Measurements from ENCODE around the gene RDH12. TPM values are rescaled to one million over a fixed set of nuclear protein-coding genes. Genes with fewer than 3 reads are reported as not detected.

Gene RDH12
- total and polyA plus RNA-seq, 8 donors, result 0.12 to 1.2 (median 0.54) TPM

DNA sequence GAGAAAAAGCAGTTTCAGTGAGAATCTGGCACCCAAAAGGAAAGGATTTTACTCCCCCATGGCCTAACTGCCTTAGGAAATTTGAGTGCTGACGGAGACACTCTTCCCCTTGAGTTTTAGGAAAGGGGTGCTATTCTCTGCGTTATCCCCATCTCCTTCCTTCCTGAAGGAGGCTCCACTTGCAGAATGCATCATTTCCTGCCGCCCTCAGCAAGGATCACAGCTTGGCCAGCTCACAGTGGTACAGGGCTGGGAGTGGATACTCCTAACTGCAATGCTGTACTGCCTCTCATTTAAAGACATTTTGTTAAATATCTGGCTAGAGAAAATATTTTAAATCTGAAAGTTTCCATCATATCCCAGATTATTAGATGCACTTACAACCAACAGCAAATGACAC, 33.0 kb downstream of the RDH12 start:
- intact Hi-C loops (cut with DNase I), result no loop called here
- no peaks in the 10 kb centered on the region for H3K4me1 ChIP-seq
- no peaks in the 10 kb centered on the region for H3K9me3 ChIP-seq
- H3K36me3 ChIP-seq, result no peaks in the 10 kb centered on the region
- ATAC-seq (no peak), DNase-seq (no peak)
- TF ChIP-seq, protein P1, sequence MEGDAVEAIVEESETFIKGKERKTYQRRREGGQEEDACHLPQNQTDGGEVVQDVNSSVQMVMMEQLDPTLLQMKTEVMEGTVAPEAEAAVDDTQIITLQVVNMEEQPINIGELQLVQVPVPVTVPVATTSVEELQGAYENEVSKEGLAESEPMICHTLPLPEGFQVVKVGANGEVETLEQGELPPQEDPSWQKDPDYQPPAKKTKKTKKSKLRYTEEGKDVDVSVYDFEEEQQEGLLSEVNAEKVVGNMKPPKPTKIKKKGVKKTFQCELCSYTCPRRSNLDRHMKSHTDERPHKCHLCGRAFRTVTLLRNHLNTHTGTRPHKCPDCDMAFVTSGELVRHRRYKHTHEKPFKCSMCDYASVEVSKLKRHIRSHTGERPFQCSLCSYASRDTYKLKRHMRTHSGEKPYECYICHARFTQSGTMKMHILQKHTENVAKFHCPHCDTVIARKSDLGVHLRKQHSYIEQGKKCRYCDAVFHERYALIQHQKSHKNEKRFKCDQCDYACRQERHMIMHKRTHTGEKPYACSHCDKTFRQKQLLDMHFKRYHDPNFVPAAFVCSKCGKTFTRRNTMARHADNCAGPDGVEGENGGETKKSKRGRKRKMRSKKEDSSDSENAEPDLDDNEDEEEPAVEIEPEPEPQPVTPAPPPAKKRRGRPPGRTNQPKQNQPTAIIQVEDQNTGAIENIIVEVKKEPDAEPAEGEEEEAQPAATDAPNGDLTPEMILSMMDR (IDR thresholded peaks at IDR 0.05), result no peak
- no peak overlapping the region for H3K4me3 ChIP-seq
- H3K27me3 ChIP-seq, result no peaks in the 10 kb centered on the region
- no peak overlapping the region for H3K27ac ChIP-seq

DNA sequence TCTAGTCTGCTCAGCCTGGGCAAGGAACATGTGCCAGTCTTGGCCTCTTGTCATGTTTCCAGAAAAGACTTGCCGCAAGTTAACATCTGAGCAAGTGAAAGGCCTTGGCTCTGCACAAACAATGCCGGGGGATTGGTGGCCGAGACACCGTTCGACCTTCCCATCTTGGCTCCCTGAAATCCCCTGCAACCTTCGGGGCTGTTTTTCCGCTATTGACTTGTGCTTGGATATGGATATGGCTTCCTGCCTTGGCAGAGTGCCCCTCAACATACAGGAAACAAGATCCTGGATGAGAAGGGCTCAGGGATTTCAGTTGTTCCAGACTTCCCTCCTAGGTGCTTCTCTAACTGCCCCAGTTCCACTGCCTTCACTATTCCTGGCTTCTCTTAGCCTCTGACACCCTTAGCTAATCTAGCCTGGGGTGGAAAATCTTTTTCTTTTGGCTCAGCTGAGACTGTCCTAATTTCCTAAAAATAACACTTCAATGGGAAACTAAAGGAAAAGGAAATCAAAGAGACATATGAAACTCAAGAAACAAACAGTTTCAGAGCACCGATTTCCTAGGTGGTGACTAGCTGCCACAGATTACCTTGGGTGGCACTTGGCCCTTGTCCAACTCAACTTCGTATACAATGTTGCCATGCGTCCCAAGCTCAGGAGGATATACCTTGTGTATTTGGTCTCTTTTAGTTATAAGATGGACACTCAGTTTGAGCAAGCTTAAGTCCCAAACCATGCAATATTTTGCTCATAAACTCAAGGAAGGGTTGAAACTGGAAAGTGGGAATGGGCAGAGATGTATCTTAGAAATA, 33.9 kb downstream of the RDH12 start:
- intact Hi-C loops (cut with DNase I), result no loop called here
- DNase-seq, result no peak
- no peak for ATAC-seq
- Histone ChIP-seq H3K4me1 (no peaks in the 10 kb centered on the region), H3K9me3 (no peaks in the 10 kb centered on the region), H3K27ac (no peak overlapping the region), H3K36me3 (no peaks in the 10 kb centered on the region), H3K27me3 (no peaks in the 10 kb centered on the region), H3K4me3 (no peak overlapping the region)
- TF ChIP-seq, protein P1 (IDR thresholded peaks at IDR 0.05), result no peak

DNA sequence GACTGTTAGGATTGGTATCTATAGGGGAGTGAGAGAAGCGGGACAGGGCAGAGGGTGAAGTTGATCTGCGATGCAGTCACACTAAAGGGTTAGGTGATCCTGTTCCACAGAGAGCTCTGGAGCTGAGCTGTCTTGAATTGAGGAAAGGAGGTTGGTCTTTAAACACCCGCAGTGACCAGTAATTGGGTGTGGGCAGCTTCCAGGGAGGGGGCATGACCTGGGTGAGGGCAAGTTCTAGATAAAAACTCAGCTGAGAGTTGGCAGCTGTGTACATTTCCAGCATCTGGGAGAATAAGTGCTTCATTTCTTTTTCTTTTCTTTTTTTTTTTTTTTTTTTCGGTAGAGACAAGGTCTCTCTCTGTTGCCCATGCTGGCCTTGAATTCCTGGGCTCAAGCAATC, 35.1 kb downstream of the RDH12 start:
- intact Hi-C loops (cut with DNase I), result no loop called here
- TF ChIP-seq, protein P1 (IDR thresholded peaks at IDR 0.05), result no peak
- no peak overlapping the region for H3K4me3 ChIP-seq

GRCh38 chr14:67738740-67739504, 37.2 kb downstream of the RDH12 start:
- H3K36me3 ChIP-seq, result no peaks in the 10 kb centered on the region
- TF ChIP-seq, protein P1 (IDR thresholded peaks at IDR 0.05), result no peak
- no peaks in the 10 kb centered on the region for H3K4me1 ChIP-seq
- no peaks in the 10 kb centered on the region for H3K27me3 ChIP-seq
- ATAC-seq (peak; percentile 38), DNase-seq (no peak)
- H3K27ac ChIP-seq, result no peak overlapping the region
- intact Hi-C loops (cut with DNase I), result no loop called here
- H3K9me3 ChIP-seq, result no peaks in the 10 kb centered on the region
- no peak overlapping the region for H3K4me3 ChIP-seq

More for the DNA sequence above, 35.1 kb downstream of the RDH12 start:
- no peaks in the 10 kb centered on the region for H3K27me3 ChIP-seq
- H3K4me1 ChIP-seq, result no peaks in the 10 kb centered on the region
- H3K36me3 ChIP-seq, result no peaks in the 10 kb centered on the region
- DNase-seq (no peak), ATAC-seq (no peak)
- H3K9me3 ChIP-seq, result no peaks in the 10 kb centered on the region
- H3K27ac ChIP-seq, result no peak overlapping the region

DNA sequence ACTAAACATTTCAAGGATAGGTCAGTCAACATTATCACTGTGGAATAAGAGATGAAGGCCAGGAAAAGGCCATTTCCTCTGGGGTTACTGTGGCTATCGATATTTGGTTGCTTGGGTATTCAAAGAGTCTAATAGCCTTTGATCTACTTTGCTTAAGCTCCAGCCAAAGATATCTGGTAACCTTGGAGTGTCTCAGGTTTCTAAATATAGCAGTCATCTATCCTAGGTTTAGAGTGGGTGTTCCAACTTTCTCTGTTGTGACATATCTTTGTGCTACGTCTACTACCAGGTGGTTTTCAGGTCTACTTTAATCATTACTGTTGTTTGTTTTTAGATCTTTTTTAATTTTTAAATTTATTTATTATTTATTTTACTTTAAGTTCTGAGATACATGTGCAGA, 42.4 kb downstream of the RDH12 start:
- Histone ChIP-seq H3K4me1 (no peaks in the 10 kb centered on the region), H3K9me3 (peaks cover 0 to 3% of the 10 kb centered on the region in 2 donors), H3K36me3 (peaks cover 0 to 31% of the 10 kb centered on the region in 2 donors), H3K4me3 (no peak overlapping the region), H3K27me3 (no peaks in the 10 kb centered on the region), H3K27ac (no peak overlapping the region)
- DNase-seq (no peak), ATAC-seq (no peak)
- intact Hi-C loops (cut with DNase I), result no loop called here
- TF ChIP-seq, protein P1 (IDR thresholded peaks at IDR 0.05), result no peak

Data from left lung (tissue), 10 donors.